ENCODE results near the gene BCAT1. TPM values are rescaled to one million over a fixed set of nuclear protein-coding genes. Genes with fewer than 3 reads are reported as not detected.
"Not testable (repeated sequence)": the region's sequence is repeated elsewhere in the genome, so short reads cannot be mapped to it uniquely, and the experiment has no call there.

The BCAT1 gene
- total RNA-seq, 1 experiment from 2014 or later = 0.74 TPM

- TF ChIP-seq EGR1 (IDR thresholded peaks at IDR 0.05; ENCODE audit: low read depth) (no peak), YY1 (IDR thresholded peaks at IDR 0.05; ENCODE audit: extremely low read depth, insufficient replicate concordance, low read depth, low read length) (no peak), JUND (IDR thresholded peaks at IDR 0.05) (no peak), SRF (IDR thresholded peaks at IDR 0.05; ENCODE audit: low read depth) (no peak), CEBPB (IDR thresholded peaks at IDR 0.05; ENCODE audit: low read depth) (no peak)
- TF ChIP-seq, protein P1, sequence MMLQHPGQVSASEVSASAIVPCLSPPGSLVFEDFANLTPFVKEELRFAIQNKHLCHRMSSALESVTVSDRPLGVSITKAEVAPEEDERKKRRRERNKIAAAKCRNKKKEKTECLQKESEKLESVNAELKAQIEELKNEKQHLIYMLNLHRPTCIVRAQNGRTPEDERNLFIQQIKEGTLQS (IDR thresholded peaks at IDR 0.05) = no peak
- TF ChIP-seq, protein P2, sequence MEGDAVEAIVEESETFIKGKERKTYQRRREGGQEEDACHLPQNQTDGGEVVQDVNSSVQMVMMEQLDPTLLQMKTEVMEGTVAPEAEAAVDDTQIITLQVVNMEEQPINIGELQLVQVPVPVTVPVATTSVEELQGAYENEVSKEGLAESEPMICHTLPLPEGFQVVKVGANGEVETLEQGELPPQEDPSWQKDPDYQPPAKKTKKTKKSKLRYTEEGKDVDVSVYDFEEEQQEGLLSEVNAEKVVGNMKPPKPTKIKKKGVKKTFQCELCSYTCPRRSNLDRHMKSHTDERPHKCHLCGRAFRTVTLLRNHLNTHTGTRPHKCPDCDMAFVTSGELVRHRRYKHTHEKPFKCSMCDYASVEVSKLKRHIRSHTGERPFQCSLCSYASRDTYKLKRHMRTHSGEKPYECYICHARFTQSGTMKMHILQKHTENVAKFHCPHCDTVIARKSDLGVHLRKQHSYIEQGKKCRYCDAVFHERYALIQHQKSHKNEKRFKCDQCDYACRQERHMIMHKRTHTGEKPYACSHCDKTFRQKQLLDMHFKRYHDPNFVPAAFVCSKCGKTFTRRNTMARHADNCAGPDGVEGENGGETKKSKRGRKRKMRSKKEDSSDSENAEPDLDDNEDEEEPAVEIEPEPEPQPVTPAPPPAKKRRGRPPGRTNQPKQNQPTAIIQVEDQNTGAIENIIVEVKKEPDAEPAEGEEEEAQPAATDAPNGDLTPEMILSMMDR (IDR thresholded peaks at IDR 0.05 in 2 of 3, conservative IDR thresholded peaks at IDR 0.05 in 1 of 3; ENCODE audit: borderline replicate concordance in 1 of 3, insufficient read depth in 1 of 3, low read depth in 2 of 3, low read length in 2 of 3) = no peak
Observed at GRCh38 chr12:24872211-24872610, 76.7 kb downstream of the BCAT1 start (continued).

GRCh38 chr12:24866139-24866538 is 82.8 kb downstream of the BCAT1 start:
- ATAC-seq; H3K4me1 ChIP-seq (ENCODE audit: control insufficient read depth in 1 of 2, insufficient read depth in 2 of 2, low read length in 2 of 2); H3K9me2 ChIP-seq (ENCODE audit: insufficient read depth); DNase-seq (ENCODE audit: low read depth, low spot score); H3K36me3 ChIP-seq (ENCODE audit: control insufficient read depth in 1 of 2, insufficient read depth in 2 of 2, low read length in 2 of 2); H3K27me3 ChIP-seq (ENCODE audit: insufficient read depth, low read length); intact Hi-C loops (cut with micrococcal nuclease); H3K27ac ChIP-seq (ENCODE audit: low read depth, low read length); RAD21 ChIA-PET (ENCODE audit: low non-redundant PET in 1 of 2, low total read pairs in 2 of 2, uncharacterized antibody in 2 of 2, unreplicated experiment in 2 of 2); POLR2A ChIA-PET; H3K79me2 ChIP-seq (ENCODE audit: insufficient read depth, low read length); H3K9ac ChIP-seq (ENCODE audit: low read length); H3K9me3 ChIP-seq (ENCODE audit: control insufficient read depth in 1 of 2, insufficient read depth in 1 of 2, low read depth in 1 of 2, low read length in 2 of 2); H4K20me1 ChIP-seq (ENCODE audit: insufficient read depth); H3K4me2 ChIP-seq (ENCODE audit: low read length); H2AFZ ChIP-seq (ENCODE audit: low read depth, low read length, poor library complexity, severe bottlenecking); CTCF ChIA-PET; BruUV-seq (replicated peaks); H3K4me3 ChIP-seq (replicated peaks in 1 of 2; ENCODE audit: low read depth in 1 of 2, low read length in 2 of 2): not testable (repeated sequence)

Measured in HCT116 (cell line).